Right atrium auricular region (tissue), 2 donors: ENCODE measurements around the gene SYCN. TPM values are rescaled to one million over a fixed set of nuclear protein-coding genes. Genes with fewer than 3 reads are reported as not detected.
"Not testable (repeated sequence)": the region's sequence is repeated elsewhere in the genome, so short reads cannot be mapped to it uniquely, and the experiment has no call there.

Source experiments
- DNase-seq: peaks from one replicate; pipeline ENCODE4 v3.0.0-alpha.2; 2019; ENCODE audit warnings: low spot score
- H3K27ac ChIP-seq, 2 donors: fragments of 200-600 bp; sonication (generic); 1 replicate in 1 of 2; 2 replicates in 1 of 2; pipeline ENCODE4 v1.5.1; 2016 to 2019
- H3K27me3 ChIP-seq, 2 donors: fragments of 200-600 bp; sonication (generic); one replicate each; pipeline versions ENCODE4 v1.5.1 to v1.6.0; 2017 to 2019
- H3K36me3 ChIP-seq: fragments of 200-600 bp; sonication (generic); one replicate; pipeline ENCODE4 v1.5.1; 2016
- H3K4me1 ChIP-seq, 2 donors: fragments of 200-600 bp; sonication (generic); one replicate each; pipeline versions ENCODE4 v1.5.1 to v1.6.0; 2017 to 2019
- H3K4me3 ChIP-seq, 2 donors: fragments of 200-600 bp; sonication (generic); 1 replicate in 1 of 2; 2 replicates in 1 of 2; pipeline ENCODE4 v1.5.1; 2017 to 2019; ENCODE audit warnings: mild to moderate bottlenecking in 1 of 2, moderate library complexity in 1 of 2
- H3K9me3 ChIP-seq, 2 donors: fragments of 200-600 bp; sonication (generic); one replicate each; pipeline ENCODE4 v1.5.1; 2019
- total RNA-seq, 2 donors: library from RNA; depleted of rRNA; stranded (reverse); fragments of >200 nt; gene quantifications; one replicate each; pipeline ENCODE4 v1.1.0, GENCODE V29; 2016
- TF ChIP-seq, protein P1 (sequence below), 2 donors: fragments of 200-600 bp; sonication (generic); IDR thresholded peaks; one replicate each; pipeline ENCODE4 v1.5.1; 2019; ENCODE audit warnings: antibody characterized with exemption in 2 of 2

Gene SYCN
- total RNA-seq, 2 donors from 2014 or later = not detected

DNA sequence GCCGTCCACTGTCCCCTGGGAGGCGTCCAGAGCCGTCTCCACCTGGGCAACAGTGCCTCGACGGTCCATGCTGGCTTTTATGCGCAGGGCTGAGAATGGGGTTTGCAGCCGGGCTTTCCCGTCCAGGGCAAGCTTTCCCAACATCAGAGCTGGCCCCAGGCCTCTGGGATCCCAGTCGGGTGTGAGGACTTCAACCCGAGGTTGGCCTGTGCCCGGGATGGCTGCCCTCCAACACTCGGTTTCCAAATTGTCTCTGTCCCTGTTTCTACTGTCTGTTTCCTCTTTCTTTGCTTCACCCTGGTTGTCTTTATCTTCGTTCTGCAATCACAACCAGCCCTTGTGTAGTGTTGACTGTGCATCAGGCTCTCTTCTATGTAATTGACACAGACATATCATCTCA is 44.7 kb upstream of the SYCN start, which contains the start of gene IFNL4:
IFNL4 (minus strand) TSS at position 51 of the 400 bp plus-strand sequence.
- no peak for DNase-seq
- Histone ChIP-seq H3K27me3 (peaks cover 4 to 14% of the 10 kb centered on the region in 2 donors), H3K27ac (no peak within 1 kb of the TSS), H3K4me1 (peaks cover 0 to 12% of the 10 kb centered on the region in 2 donors), H3K9me3 (no peaks in the 10 kb centered on the region), H3K4me3 (peak within 1 kb of the TSS in 1 of 2 donors; percentile 27), H3K36me3 (no peaks in the 10 kb centered on the region)
- TF ChIP-seq, protein P1, sequence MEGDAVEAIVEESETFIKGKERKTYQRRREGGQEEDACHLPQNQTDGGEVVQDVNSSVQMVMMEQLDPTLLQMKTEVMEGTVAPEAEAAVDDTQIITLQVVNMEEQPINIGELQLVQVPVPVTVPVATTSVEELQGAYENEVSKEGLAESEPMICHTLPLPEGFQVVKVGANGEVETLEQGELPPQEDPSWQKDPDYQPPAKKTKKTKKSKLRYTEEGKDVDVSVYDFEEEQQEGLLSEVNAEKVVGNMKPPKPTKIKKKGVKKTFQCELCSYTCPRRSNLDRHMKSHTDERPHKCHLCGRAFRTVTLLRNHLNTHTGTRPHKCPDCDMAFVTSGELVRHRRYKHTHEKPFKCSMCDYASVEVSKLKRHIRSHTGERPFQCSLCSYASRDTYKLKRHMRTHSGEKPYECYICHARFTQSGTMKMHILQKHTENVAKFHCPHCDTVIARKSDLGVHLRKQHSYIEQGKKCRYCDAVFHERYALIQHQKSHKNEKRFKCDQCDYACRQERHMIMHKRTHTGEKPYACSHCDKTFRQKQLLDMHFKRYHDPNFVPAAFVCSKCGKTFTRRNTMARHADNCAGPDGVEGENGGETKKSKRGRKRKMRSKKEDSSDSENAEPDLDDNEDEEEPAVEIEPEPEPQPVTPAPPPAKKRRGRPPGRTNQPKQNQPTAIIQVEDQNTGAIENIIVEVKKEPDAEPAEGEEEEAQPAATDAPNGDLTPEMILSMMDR (IDR thresholded peaks at IDR 0.05) = no peak

DNA sequence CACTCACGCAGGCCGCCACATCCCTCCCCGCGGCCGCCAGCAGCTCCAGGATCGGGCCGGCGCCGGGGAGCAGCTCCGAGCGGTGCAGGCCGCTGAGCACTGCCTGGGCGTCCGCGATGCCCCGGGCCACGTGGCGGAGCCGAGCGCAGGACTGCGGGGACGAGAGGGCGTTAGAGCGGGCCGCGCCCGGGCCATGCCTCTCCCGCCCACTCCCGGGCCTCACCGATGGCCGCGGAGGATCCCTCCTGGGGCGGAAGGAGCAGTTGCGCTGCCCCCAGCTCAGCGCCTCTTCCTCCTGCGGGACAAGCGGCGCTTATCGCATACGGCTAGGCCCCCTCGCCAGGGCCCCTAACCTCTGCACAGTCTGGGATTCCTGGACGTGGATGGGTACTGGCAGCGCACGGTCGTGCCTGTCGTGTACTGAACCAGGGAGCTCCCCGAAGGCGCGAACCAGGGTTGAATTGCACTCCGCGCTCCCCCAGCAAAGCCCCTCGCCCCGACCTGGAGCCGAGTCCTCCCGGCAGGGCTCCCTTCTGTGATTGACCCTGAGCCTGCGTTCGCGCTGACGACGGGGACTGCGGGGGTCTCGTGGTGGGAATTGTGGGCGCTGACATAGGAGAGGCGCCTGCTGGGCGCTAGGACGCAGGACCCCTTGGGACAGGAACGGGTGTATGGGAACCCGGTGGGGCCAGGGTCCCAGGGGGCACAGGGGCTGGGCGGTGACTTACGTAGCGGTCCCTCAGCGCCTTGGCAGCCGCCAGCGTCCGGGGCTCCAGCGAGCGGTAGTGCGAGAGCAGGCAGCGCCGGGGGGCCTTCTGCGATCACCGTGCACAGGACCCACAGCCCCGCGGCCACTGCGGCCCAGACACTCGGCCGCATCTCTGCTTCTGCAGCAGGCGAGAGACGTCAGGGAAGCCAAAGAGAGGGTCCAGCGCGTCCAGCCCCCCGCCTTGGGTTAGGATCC is 43.9 kb upstream of the SYCN start:
- TF ChIP-seq, protein P1 (IDR thresholded peaks at IDR 0.05) = no peak
- peak overlapping the region in 1 of 2 donors; percentile 27 for H3K4me3 ChIP-seq
- H3K27ac ChIP-seq = no peak overlapping the region
- no peak for DNase-seq
- H3K36me3 ChIP-seq = no peaks in the 10 kb centered on the region
- H3K9me3 ChIP-seq = no peaks in the 10 kb centered on the region
- peaks cover 4 to 14% of the 10 kb centered on the region in 2 donors for H3K27me3 ChIP-seq
- H3K4me1 ChIP-seq = peaks cover 0 to 12% of the 10 kb centered on the region in 2 donors

DNA sequence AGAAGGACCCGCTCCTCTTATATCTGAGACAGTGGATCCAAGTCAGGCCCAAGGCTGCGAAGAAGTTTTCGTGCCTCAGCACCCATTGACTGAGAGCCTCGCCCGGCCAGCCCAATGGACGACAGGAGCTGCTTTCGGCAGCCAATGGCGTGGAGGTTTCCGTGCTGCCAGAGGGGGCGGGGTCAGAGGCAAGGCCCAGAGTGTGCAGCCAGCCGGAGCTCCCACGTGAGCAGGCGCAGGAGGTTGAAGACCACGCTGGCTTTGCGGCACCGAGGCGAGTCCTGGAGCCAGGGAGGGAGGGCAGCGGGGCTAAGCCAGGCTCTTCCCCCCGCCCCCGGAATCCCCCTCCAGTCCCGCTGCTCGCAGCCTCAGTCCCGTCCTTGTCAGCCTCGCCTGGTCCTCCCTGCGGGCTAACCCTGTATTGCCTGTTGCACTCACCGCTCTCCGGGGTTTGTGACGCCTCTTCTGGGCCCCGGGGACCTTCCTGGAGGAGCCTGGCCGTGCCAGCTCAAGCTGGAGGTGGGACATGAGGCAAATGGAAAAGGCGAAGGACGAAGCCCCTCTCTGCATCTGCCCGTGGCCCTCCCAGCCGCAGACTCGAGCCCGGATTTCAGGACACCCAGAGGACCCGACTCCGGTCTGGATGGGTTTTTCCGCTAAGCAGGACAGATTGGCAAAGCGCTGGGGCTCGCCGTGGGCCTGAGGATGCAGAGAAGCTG is 43.0 kb upstream of the SYCN start:
- peaks cover 0 to 12% of the 10 kb centered on the region in 2 donors for H3K4me1 ChIP-seq
- H3K4me3 ChIP-seq = peak overlapping the region in 1 of 2 donors; percentile 27
- no peak overlapping the region for H3K27ac ChIP-seq
- H3K9me3 ChIP-seq = no peaks in the 10 kb centered on the region
- DNase-seq = no peak
- no peaks in the 10 kb centered on the region for H3K36me3 ChIP-seq
- peaks cover 4 to 14% of the 10 kb centered on the region in 2 donors for H3K27me3 ChIP-seq
- TF ChIP-seq, protein P1 (IDR thresholded peaks at IDR 0.05) = no peak

DNA sequence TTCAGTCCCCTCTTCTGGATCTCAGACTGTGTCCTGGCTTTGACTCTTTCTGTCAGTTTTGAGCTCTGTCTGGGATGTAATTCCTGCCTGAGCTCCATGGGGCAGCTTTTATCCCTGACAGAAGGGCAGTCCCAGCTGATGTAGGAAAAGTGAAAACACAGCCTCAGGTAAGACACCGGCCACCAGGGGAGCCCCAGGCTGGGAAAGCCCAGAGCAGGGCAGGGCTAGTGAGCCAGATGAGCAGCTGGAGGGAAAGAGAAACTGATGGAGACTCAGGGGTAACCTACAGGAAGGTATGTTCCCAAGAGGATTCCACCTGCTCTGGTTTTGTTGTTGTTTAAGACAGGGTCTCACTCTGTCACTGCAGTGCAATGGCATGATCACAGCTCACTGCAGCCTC is 41.1 kb upstream of the SYCN start:
- H3K27ac ChIP-seq, DNase-seq, H3K9me3 ChIP-seq, H3K4me3 ChIP-seq, H3K36me3 ChIP-seq: not testable (repeated sequence)
- Histone ChIP-seq H3K4me1 (peaks cover 0 to 12% of the 10 kb centered on the region in 2 donors), H3K27me3 (peaks cover 4 to 14% of the 10 kb centered on the region in 2 donors)

DNA sequence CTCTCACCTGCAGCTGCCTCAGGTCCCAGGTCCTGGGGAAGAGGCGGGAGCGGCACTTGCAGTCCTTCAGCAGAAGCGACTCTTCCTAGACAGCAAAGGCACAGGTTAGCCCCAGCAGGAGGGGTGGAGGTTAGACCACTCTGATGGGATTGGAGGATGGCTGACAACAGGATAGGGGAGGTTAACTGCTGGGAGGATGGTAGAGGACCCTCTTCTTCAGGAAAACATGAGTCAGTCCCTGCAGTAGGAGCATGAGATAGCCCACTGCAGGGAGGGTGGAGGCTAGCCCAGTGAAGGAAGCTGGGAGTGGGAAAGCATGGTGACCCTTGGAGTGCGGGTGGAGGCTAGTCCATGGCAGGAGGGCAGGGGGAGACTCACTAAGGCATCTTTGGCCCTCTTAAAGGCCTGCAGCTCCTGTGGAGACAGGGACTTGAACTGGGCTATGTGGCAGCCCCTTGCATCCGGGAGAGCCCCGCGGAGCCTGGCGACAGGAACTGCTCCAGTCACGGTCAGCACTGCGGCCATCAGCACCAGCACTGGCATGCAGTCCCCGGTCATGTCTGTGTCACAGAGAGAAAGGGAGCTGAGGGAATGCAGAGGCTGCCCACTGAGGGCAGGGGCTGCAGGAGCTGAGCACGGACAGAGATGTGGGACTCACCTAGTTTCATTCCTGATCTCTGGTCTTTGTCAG is 40.5 kb upstream of the SYCN start, which contains the start of gene IFNL3:
IFNL3 (minus strand) TSS at position 597 of the 691 bp plus-strand sequence; CDS start at position 558, 39 bp downstream.
- H3K9me3 ChIP-seq, H3K27ac ChIP-seq, DNase-seq, H3K36me3 ChIP-seq, H3K4me3 ChIP-seq: not testable (repeated sequence)
- H3K4me1 ChIP-seq = peaks cover 0 to 12% of the 10 kb centered on the region in 2 donors
- H3K27me3 ChIP-seq = peaks cover 4 to 14% of the 10 kb centered on the region in 2 donors

DNA sequence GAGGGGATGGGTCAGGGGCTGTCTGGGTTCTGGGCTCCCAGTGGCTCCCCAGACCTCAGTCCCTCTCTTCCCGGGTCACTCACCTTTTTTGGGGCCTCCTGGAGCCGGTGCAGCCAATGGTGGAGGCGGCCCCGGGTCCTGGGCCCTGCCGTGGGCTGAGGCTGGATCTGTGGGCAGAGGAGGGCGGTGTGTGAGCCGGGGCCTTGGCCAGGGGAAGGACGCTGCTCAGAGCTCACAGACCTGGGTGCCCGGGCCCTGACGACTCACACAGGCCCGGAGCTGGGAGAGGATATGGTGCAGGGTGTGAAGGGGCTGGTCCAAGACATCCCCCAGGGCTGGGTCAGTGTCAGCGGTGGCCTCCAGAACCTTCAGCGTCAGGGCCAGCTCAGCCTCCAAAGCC is 39.7 kb upstream of the SYCN start:
- H3K9me3 ChIP-seq, H3K27ac ChIP-seq, H3K4me3 ChIP-seq, H3K36me3 ChIP-seq, DNase-seq: not testable (repeated sequence)
- peaks cover 4 to 14% of the 10 kb centered on the region in 2 donors for H3K27me3 ChIP-seq
- peaks cover 0 to 12% of the 10 kb centered on the region in 2 donors for H3K4me1 ChIP-seq
